Neural progenitor cell (in vitro differentiated cells): ENCODE data around the gene BMP8B. TPM values are rescaled to one million over a fixed set of nuclear protein-coding genes. Genes with fewer than 3 reads are reported as not detected.
"Not testable (repeated sequence)": the region's sequence is repeated elsewhere in the genome, so short reads cannot be mapped to it uniquely, and the experiment has no call there.

Source experiments
- DNase-seq: peaks from one replicate; pipeline ENCODE4 v3.0.0-alpha.2; 2016; ENCODE audit warnings: low spot score
- H2AFZ ChIP-seq: fragments of 200-600 bp; sonication (generic); replicated peaks from 2 replicates; pipeline ENCODE4 v1.6.1; 2016; ENCODE audit warnings: antibody characterized with exemption
- H3F3A ChIP-seq: fragments of 200-600 bp; sonication (generic); 2 replicates; pipeline ENCODE4 v1.6.1; 2016; ENCODE audit warnings: antibody characterized with exemption, low read depth
- H3K27ac ChIP-seq: fragments of 200-600 bp; sonication (generic); 2 replicates; pipeline ENCODE4 v1.5.1; 2016; ENCODE audit warnings: mild to moderate bottlenecking
- H3K27me3 ChIP-seq: fragments of 200-600 bp; sonication (generic); 2 replicates; pipeline ENCODE4 v1.6.1; 2016; ENCODE audit warnings: mild to moderate bottlenecking, moderate library complexity
- H3K36me3 ChIP-seq: fragments of 200-600 bp; sonication (generic); 2 replicates; pipeline ENCODE4 v1.5.1; 2016
- H3K4me1 ChIP-seq: fragments of 200-600 bp; sonication (generic); 2 replicates; pipeline ENCODE4 v1.6.1; 2016; ENCODE audit warnings: mixed run types
- H3K4me2 ChIP-seq: fragments of 200-600 bp; sonication (generic); 2 replicates; pipeline ENCODE4 v1.6.1; 2016
- H3K4me3 ChIP-seq: fragments of 200-600 bp; sonication (generic); 2 replicates; pipeline ENCODE4 v1.5.1; 2016
- H3K79me2 ChIP-seq: fragments of 200-600 bp; sonication (generic); 2 replicates; pipeline ENCODE4 v1.6.1; 2016; ENCODE audit warnings: low read depth
- H3K9ac ChIP-seq: fragments of 200-600 bp; sonication (generic); 2 replicates; pipeline ENCODE4 v1.6.1; 2016
- H3K9me3 ChIP-seq: fragments of 200-600 bp; sonication (generic); 2 replicates; pipeline ENCODE4 v1.5.1; 2016; ENCODE audit warnings: low read depth
- H4K20me1 ChIP-seq: fragments of 200-600 bp; sonication (generic); 2 replicates; pipeline ENCODE4 v1.6.1; 2016; ENCODE audit warnings: low read depth
- H3K27ac Mint-ChIP-seq: 3 replicates; pipeline ENCODE4 v1.8.0; 2021; ENCODE audit warnings: mixed read lengths
- H3K27me3 Mint-ChIP-seq: 2 replicates; pipeline ENCODE4 v1.8.0; 2022; ENCODE audit warnings: low read depth, mild to moderate bottlenecking, inconsistent platforms, moderate library complexity, mixed read lengths; ENCODE audit not compliant: insufficient read depth
- H3K36me3 Mint-ChIP-seq: 3 replicates; pipeline ENCODE4 v1.8.0; 2021; ENCODE audit warnings: mixed read lengths
- H3K4me1 Mint-ChIP-seq: 3 replicates; pipeline ENCODE4 v1.8.0; 2021; ENCODE audit warnings: mixed read lengths
- H3K4me3 Mint-ChIP-seq: 3 replicates; pipeline ENCODE4 v1.8.0; 2021; ENCODE audit warnings: mild to moderate bottlenecking, moderate library complexity, mixed read lengths
- H3K9me3 Mint-ChIP-seq: 3 replicates; pipeline ENCODE4 v1.8.0; 2020; ENCODE audit warnings: mixed read lengths
- EZH2 ChIP-seq: fragments of 200-600 bp; sonication (generic); IDR thresholded peaks from 2 replicates; pipeline ENCODE4 v1.6.1; 2017; ENCODE audit warnings: antibody characterized with exemption, mild to moderate bottlenecking, moderate library complexity
- EZH2phosphoT487 ChIP-seq: fragments of 200-600 bp; sonication (generic); IDR thresholded peaks from 2 replicates; pipeline ENCODE4 v1.6.1; 2017; ENCODE audit warnings: antibody characterized with exemption
- total RNA-seq: library from RNA; depleted of rRNA; stranded (reverse); fragments of >200 nt; gene quantifications from 2 replicates; pipeline ENCODE4 v1.2.3, GENCODE V29; 2015; ENCODE audit warnings: low replicate concordance
- TF ChIP-seq, protein P1 (sequence below): fragments of 200-600 bp; sonication (generic); IDR thresholded peaks from 2 replicates; pipeline ENCODE4 v1.5.1; 2017; ENCODE audit warnings: antibody characterized with exemption, mild to moderate bottlenecking

The BMP8B gene
- total RNA-seq, 1 donor from 2014 or later, result 0.24 TPM

GRCh38 chr1:39789571-39790110, 976 bp upstream of the BMP8B start:
- Histone ChIP-seq H3K9ac (no peak overlapping the region), H3K27me3 (peaks cover 90% of the 10 kb centered on the region), H3F3A (no peaks in the 10 kb centered on the region), H3K79me2 (no peaks in the 10 kb centered on the region), H3K4me1 (peaks cover 8% of the 10 kb centered on the region), H2AFZ (peak overlapping the region; percentile 89), H4K20me1 (peaks cover 3% of the 10 kb centered on the region), H3K36me3 (no peaks in the 10 kb centered on the region), H3K27ac (no peak overlapping the region), H3K4me2 (peak overlapping the region; percentile 83), H3K9me3 (no peaks in the 10 kb centered on the region), H3K4me3 (peak overlapping the region; percentile 43)
- Mint-ChIP-seq H3K4me3 (peak overlapping the region; percentile 83), H3K4me1 (peaks cover 15% of the 10 kb centered on the region), H3K9me3 (no peaks in the 10 kb centered on the region), H3K27me3 (peaks cover 41% of the 10 kb centered on the region), H3K27ac (peak overlapping the region; percentile 66), H3K36me3 (no peaks in the 10 kb centered on the region)
- no peak for DNase-seq
- TF ChIP-seq, protein P1, sequence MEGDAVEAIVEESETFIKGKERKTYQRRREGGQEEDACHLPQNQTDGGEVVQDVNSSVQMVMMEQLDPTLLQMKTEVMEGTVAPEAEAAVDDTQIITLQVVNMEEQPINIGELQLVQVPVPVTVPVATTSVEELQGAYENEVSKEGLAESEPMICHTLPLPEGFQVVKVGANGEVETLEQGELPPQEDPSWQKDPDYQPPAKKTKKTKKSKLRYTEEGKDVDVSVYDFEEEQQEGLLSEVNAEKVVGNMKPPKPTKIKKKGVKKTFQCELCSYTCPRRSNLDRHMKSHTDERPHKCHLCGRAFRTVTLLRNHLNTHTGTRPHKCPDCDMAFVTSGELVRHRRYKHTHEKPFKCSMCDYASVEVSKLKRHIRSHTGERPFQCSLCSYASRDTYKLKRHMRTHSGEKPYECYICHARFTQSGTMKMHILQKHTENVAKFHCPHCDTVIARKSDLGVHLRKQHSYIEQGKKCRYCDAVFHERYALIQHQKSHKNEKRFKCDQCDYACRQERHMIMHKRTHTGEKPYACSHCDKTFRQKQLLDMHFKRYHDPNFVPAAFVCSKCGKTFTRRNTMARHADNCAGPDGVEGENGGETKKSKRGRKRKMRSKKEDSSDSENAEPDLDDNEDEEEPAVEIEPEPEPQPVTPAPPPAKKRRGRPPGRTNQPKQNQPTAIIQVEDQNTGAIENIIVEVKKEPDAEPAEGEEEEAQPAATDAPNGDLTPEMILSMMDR, result no peak
- peak; percentile 37 for TF ChIP-seq EZH2phosphoT487

DNA sequence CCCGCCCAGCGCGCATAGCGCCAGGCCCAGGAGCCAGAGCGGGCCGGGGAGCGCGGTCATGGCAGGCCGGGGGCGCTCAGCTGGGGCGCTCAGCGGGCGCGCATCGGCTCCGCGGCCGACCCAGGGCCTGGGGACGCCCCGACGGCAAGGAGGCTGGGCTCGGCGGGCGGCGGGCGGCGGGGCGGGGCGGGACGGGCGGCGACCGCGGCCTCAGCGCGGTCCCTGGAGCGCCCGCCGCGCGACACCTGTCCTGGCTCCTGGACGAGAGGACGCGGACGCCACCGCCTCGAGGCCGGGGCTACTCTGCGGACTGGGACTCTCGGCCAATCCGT, 273 bp downstream of the BMP8B start:
- peaks cover 8% of the 10 kb centered on the region for H3K4me1 ChIP-seq
- H3K27ac ChIP-seq, result no peak overlapping the region
- H3K36me3 Mint-ChIP-seq, result no peaks in the 10 kb centered on the region
- peak overlapping the region; percentile 89 for H2AFZ ChIP-seq
- no peaks in the 10 kb centered on the region for H3K36me3 ChIP-seq
- H3F3A ChIP-seq, result no peaks in the 10 kb centered on the region
- no peak overlapping the region for H3K9ac ChIP-seq
- no peak for DNase-seq
- H3K4me3 Mint-ChIP-seq, result no peak overlapping the region
- no peaks in the 10 kb centered on the region for H3K9me3 Mint-ChIP-seq
- H3K27me3 ChIP-seq, result peaks cover 88% of the 10 kb centered on the region
- H3K9me3 ChIP-seq, result no peaks in the 10 kb centered on the region
- H3K4me1 Mint-ChIP-seq, result peaks cover 15% of the 10 kb centered on the region
- H3K79me2 ChIP-seq, result no peaks in the 10 kb centered on the region
- H4K20me1 ChIP-seq, result peaks cover 3% of the 10 kb centered on the region
- peak overlapping the region; percentile 43 for H3K4me3 ChIP-seq
- H3K27me3 Mint-ChIP-seq, result peaks cover 46% of the 10 kb centered on the region
- H3K27ac Mint-ChIP-seq, result no peak overlapping the region
- TF ChIP-seq EZH2phosphoT487, result no peak
- TF ChIP-seq, protein P1, result no peak
- no peak for TF ChIP-seq EZH2
- H3K4me2 ChIP-seq, result peak overlapping the region; percentile 83

DNA sequence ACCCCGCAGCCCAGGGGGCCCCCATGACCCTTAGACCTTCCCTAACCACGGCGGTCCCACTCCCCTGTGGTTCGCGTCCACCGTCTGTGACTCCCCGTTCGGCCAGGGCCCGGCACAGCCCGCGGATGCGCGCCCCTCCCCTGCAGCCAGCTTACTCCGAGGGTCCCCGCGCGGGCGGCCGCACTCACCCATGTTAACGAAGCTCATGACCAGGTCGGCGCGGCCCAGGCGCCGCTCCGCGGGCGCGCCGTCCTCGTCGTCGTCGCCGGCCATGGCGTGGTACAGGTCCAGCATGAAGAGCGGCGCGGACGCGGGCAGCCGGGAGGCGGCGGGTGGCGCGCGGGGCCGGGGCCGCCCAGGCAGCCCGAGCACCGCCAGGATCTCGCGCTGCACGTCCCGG, 701 bp downstream of the BMP8B start:
- H3K9me3 ChIP-seq, H3K79me2 ChIP-seq, H2AFZ ChIP-seq, H3K4me3 Mint-ChIP-seq, H3K27ac Mint-ChIP-seq, H3K36me3 ChIP-seq, H4K20me1 ChIP-seq, H3K27ac ChIP-seq, H3K9ac ChIP-seq, H3F3A ChIP-seq, H3K36me3 Mint-ChIP-seq, H3K4me3 ChIP-seq, H3K4me1 ChIP-seq, H3K4me2 ChIP-seq, H3K9me3 Mint-ChIP-seq: not testable (repeated sequence)
- peaks cover 15% of the 10 kb centered on the region for H3K4me1 Mint-ChIP-seq
- H3K27me3 ChIP-seq, result peaks cover 88% of the 10 kb centered on the region
- H3K27me3 Mint-ChIP-seq, result peaks cover 49% of the 10 kb centered on the region
- TF ChIP-seq EZH2phosphoT487, result peak; percentile 78
- TF ChIP-seq EZH2, result peak; percentile 70
- DNase-seq, result peak; percentile 35

DNA sequence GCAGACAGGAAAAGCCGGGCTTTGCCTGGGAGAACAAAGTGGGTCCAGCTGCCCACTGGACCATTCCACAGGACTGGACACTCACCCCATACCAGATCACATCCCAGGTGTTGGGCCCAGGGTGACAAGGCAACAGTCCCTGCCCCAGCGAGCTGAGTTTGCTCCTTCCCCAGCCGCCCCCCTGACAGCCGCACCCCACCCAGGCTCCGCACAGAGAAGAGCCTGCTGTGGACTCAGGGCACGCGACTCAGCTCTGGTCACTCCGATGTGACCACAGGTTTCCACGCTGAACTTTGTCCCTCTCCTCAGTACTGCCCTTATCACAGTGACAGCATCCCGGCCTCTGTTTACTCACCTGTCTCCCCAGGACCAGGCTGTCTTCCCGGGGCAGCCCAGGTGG, 1.2 kb downstream of the BMP8B start:
- Histone ChIP-seq H3K9ac (no peak overlapping the region), H3K4me1 (peaks cover 8% of the 10 kb centered on the region), H3K4me3 (no peak overlapping the region), H3K27me3 (peaks cover 88% of the 10 kb centered on the region), H4K20me1 (peaks cover 3% of the 10 kb centered on the region), H3K9me3 (no peaks in the 10 kb centered on the region), H3K79me2 (no peaks in the 10 kb centered on the region), H3K4me2 (no peak overlapping the region), H2AFZ (no peak overlapping the region), H3F3A (no peaks in the 10 kb centered on the region), H3K36me3 (no peaks in the 10 kb centered on the region), H3K27ac (no peak overlapping the region)
- Mint-ChIP-seq H3K4me3 (peak overlapping the region; percentile 63), H3K9me3 (no peaks in the 10 kb centered on the region), H3K36me3 (no peaks in the 10 kb centered on the region), H3K4me1 (peaks cover 17% of the 10 kb centered on the region), H3K27ac (no peak overlapping the region), H3K27me3 (peaks cover 44% of the 10 kb centered on the region)
- DNase-seq, result no peak
- TF ChIP-seq, protein P1, result no peak
- TF ChIP-seq EZH2phosphoT487 (peak; percentile 87), EZH2 (peak; percentile 57)

GRCh38 chr1:39787108-39787375, 1.6 kb downstream of the BMP8B start:
- H4K20me1 ChIP-seq, H2AFZ ChIP-seq, H3K9ac ChIP-seq, DNase-seq, H3K79me2 ChIP-seq, H3K4me3 ChIP-seq, H3K9me3 ChIP-seq, H3K27ac ChIP-seq, H3K4me1 ChIP-seq, H3F3A ChIP-seq, H3K4me2 ChIP-seq, H3K36me3 ChIP-seq, H3K27ac Mint-ChIP-seq, H3K9me3 Mint-ChIP-seq, H3K36me3 Mint-ChIP-seq: not testable (repeated sequence)
- Mint-ChIP-seq H3K4me1 (peaks cover 17% of the 10 kb centered on the region), H3K4me3 (peak overlapping the region; percentile 63), H3K27me3 (peaks cover 43% of the 10 kb centered on the region)
- H3K27me3 ChIP-seq, result peaks cover 86% of the 10 kb centered on the region
